ENCODE results near the gene SOX30.
A peak's percentile ranks its signal among the peaks of the same experiment; 100 is the strongest.

SOX30 gene

DNA sequence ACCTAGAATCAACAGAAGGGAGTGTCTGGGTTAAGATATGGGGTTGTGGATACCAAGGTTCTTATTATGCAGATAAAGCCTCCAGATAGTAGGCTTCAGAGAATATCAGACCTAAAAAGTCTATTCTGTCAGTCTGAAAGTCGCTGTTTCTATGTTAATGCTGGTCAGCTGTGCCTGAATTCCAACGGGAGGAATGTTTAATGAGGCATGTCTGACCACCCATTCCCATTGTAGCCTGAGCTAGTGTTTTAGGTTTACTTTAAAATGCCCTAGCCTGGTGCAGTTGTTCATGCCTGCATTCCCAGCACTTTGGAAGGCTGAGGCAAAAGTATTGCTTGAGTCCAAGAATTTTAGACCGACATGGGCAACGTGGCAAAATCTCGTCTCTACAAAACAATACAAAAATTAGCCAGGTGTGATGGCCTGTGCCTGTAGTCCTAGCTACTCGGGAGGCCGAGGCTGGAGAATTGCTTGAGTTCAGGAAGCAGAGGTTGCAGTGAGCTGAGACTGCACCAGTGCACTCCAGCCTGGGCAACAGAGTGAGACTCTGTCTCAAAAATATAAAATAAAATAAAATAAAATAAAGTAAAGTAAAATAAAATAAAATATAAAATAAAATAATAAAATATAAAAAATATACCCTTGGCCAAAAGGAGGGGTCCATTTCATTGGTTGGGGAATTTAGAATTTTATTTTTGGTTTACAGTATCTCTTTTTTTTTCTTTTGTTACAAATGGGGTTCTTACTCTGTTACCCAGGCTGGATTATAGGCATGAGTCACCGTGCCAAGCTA, 7.8 kb upstream of the SOX30 start:
- no peak for DNase-seq

DNA sequence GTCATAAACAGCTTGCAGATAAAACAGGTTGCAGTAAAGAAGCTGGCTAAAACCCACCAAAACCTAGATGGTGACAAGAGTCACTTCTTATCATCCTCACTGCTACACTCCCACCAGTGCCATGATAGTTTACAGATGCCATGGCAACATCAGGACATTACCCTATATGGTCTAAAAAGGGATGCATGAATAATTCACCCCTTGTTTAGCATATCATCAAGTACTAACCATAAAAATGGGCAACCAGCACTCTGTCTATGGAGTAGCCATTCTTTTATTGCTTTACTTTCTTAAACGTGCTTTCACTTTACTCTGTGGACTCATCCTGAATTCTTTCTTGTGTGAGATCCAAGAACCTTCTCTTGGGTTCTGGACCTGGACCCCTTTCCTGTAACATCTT, 6.7 kb upstream of the SOX30 start:
- no peak for DNase-seq

DNA sequence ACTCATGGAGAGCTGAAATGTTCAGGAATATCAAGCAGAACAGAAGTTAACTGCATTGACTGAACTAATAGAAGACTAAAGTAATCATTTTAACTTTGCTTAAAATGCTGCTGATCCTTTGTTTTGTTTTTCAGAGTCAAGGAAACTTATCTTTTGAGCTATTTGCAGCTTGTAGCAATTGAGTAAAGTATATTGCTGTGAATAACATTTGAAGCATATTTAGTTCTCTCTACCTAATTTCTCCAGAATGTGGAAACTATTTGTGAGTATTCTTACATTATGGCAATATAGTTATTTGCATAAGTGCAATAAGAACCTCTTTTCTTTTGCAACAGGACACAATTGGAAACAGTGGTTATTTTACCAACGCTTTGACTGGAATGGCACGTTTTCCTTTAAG, 5.3 kb upstream of the SOX30 start:
- no peak for DNase-seq

DNA sequence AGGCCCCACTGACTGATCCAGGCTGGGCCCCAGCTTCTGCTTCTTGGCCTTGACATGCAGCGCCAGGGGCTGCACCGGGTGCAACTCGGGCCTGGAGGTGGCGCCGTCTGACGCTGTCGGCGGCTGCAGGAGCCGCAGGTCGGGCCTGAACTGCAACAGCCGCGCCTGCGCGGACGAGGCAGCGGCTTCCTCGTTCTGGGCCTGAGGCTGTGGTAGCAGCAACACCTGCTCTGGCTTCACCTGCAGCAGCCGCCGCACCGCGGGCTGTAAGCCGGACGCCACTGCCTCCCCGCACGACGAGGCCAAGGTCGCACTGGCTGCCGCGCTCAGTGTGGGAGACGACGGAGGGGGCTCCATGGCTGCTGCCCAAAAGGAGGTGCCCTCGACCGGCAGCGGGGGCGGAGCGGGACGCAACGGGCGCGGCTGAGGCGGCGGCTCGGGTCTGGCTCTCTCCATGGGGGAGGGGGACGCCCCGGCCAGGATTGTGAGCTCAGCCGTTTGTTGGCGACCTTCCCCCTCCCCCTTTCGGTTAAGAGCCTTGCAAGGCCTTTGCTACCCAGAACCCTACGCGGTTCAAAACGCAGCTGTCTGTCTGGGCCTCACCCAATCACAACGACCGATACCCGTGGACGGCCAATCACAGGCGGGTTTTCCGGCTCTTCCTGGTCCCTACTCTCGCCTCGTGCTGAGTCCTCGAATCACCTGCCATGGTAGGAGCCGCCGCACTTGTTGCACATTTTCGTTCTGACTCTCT, 438 bp downstream of the SOX30 start:
- peak; percentile 87 for DNase-seq

DNA sequence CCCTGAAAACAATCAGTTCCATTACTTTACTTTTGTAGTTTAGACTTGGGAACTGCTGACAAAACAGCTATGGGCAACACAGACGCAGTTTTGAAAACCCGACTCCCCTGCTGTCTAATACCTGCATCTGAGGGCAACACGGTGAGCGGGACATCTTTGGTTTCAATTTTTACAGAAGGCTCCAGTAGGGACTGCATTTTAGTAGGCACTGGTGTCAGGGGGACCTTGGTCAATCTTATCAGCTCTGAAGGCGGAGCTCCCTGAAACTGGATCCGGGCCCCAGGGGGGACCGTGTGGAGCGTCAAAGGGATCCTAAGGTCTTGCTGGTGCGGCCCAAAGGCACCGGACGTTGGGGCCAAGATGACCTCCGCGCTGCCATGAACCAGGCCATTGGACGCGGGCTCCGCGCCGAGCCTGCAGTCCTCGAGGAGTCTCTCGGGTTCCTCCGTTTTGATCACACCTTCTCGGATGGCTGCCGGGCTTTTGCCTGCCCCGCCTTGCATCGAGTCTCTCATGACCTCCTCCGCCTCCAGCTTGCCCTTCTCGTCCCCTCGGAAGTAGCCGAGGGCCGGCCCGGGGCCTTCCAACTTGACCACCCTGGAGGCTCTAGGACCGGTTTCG, 1.1 kb downstream of the SOX30 start:
- DNase-seq = no peak

DNA sequence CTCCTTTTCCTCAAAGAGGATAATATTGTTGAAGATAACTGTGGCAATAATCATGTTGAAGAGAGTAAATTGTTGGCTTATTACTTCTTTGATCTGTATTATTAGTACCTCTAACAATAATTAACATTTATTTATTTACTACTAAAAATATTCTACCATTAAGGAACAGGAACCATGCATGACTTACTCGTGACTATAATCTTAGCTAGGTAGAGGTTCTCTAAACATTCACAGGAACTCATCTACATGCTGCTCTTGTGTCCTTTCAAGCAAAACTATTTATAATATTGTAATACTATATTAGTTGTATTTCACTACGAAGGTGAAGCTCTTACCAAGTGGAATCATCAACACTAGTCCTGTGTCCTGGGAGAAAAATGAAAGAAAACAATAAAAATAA, 3.1 kb downstream of the SOX30 start:
- DNase-seq = no peak

DNA sequence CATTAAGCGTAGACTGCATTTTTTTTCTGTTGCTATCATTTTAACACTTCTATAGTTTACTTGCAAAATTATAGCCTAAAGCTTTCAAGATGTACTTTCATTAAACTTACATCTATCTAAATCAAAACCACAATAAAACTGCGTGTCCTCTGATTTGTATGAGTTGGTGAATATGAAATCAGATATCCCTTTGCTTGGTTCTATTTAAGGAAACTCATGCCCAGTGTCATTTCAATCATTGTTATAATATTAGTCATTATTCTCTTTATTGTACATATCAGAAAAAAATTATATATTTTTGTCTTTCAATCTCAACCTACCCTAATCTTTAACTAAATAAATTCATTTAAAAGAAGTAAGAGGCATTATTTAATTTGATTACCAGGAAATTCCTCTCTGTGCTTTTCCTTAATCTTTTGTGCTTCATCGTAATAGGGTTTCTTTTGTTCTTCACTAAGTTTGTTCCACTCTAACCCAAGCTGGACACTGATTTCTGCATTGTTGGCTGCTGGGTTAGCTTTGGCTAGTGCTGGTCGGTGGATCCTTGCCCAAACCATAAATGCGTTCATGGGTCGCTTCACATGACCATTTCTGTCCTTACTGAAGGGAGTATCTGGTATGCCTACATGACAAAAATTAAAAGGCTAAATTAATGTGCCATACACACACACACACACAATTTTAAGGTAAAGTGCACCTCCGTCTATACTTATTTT, 3.8 kb downstream of the SOX30 start:
- DNase-seq = no peak

DNA sequence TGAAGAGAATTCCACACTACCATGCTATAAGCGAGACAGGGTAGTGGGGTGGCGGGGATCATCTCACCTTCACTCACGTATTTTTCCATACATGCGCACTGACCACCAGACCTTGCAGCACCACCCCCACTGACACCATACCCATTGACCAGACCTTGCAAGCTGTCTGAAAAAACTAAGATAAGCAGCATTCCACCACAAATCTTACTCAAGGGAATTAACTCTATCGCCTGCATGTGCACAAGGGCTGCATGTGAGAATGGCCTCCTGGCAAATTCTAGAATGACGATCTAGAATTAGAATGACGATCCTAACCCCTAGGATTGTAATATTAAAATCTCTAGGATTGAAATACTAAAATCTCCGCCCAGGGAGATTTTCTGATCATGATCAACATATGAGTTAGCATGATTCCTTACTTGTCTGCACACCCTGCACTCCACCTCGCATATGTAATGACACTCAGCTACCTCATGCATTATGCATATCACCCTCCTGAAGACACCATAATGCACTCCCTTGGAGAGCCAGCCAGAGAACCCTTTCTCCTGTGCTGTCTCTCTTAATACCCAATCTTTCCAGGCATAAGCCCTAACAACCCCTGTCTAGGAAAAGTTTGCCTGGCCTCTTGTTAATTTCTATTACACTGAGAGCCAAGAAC, 11.7 kb downstream of the SOX30 start:
- DNase-seq = no peak

DNA sequence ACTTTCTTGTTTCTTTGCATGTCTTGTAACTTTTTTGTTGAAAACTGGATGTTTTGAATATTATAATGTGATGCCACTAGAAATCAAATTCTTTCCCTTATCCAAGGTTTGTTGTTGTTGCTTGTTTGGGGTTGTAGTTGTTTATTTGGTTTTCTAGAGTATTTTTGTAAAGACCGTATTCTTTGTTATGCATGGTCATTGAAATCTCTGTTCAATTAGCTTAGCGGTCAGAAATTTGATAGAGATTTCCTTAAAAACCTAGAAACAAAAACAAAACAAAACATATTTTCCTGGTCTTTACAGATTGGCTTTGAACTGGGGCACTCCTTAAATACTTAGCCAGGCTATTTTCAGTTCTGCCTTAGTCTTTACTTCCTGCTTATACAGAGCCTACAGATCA, 21.9 kb downstream of the SOX30 start:
- DNase-seq = no peak

DNA sequence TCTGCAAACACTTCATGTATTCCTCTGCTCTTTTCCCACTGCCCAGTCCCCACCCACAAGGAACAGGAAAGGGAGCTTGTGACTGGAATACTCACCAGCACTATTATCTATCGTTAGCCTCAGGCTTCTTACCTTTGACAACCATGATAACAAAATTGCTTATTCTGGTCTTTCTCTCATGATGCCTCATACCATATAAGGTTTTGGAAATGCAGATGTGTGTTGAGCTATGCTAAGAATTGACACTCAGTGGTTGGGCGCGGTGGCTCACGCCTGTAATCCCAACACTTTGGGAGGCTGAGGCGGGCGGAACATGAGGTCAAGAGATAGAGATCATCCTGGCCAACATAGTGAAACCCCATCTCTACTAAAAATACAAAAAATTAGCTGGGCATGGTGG, 25.4 kb downstream of the SOX30 start:
- no peak for DNase-seq

DNA sequence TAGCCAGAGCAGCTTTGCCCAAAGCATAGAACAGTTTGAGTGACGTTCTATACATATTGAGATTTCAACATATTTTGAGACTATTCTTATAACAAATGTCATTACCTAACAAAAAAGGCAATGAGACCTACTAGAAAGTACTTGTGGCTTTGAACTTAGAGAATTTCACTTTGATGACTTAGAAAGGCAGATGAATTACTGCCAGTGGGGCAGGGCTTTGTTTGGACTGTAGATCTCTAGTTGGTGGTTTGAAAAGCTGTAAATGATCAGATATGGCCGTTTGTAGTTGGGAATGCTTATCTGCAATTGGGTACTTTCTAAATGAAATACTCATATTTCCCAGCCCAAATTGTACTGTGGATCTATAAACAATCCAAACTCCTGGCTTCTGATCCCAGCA, 28.1 kb downstream of the SOX30 start:
- no peak for DNase-seq

DNA sequence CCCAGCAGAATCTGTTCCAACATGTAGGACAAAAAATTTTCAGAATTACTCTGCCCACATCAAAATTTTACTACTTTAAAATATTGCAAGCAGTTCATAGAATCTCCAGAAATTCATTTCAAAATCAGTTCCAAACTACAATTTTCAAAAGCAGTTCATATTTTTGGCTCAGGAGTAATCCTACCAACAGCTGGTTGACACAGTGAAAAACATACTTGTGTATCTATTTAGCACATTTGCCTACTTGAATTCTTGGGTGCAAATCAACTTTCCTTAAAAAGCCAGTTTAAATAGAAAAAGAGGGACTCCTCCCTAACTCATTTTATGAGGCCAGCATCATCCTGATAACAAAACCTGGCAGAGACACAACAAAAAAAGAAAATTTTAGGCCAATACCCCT, 31.5 kb downstream of the SOX30 start:
- DNase-seq = no peak

DNA sequence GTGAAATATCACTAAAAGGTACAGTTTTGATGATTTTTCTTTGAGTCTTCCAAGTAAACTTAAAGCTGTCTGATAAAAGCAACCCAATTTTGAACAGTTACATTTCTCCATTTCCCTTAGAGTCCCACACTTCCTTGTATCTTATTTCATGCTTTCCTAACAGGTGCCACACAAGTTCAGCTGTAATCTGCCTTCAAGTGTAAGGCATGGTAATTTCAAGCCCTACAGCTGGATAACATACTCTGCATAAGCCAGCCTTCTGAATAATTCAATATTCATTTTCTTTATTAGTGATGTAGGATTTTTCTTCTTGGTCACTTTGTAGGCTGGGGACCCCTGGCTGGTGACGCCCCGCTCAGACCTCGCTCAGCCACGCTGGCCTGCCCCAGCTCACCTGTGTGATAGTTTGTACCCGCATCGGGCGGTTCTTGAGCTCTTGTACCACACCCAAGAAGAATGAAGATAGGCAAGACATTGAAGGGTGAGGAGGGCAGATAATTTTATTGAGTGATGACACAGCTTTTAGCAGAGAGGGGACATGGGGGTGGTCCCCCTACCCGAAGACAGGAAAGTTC, 34.0 kb downstream of the SOX30 start:
- DNase-seq = no peak

DNA sequence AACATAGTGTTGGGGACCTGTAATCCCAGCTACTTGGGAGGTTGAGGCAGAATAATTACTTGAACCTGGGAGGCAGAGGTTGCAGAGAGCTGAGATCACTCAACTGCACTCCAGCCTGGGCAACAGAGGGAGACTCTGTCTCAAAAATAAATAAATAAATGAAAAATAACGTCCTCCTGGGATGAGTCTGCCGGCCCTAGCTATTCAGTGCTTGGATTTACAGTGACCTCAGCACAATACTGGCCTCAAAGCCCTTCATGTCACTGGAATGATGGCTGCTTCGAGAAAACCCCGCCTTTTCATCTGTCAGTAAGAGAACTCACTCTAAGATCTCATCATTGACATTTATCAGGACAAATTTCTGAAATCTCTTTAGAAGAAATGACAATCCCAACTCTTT, 35.5 kb downstream of the SOX30 start:
- DNase-seq = no peak

DNA sequence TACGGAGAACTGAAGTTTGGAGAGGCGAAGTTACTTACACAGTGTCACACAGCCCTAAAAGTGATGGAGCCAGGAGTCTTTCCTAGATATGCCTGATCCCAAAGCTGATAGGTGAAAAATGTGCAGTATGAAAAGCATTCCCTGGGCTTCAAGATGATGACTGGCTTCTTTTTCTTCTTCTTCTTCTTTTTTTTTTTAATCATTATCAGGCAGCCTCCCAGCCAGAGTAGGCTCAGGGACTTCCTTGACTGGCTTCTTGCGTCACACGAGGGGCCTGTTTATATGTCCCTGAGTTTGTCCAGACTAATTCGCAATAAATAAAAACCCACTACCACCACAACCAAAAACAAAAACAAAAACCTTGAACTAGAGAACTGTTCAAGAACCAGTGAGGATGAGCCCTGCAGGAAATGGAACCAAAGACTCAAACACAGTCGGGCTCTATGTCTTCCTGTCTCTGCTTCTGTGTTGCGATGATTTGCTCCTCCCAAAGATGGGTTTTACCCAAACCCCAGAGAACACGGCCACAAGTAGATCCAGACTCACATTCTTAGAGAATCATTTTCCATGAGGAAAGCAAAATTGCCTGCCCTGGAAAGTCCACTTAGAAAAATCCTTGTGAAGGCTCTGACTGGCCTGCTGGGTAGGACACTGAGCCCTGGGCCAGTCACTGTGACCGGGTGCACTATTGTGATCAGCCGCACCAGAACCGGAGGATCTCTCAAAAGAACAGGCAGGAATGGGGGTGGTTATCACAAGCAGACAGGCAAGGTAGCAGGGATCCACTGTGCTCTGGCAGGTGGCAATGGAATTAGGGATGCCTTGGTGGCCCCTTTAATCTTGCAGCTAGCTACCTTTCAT, 38.6 kb downstream of the SOX30 start:
- peak; percentile 32 for DNase-seq

DNA sequence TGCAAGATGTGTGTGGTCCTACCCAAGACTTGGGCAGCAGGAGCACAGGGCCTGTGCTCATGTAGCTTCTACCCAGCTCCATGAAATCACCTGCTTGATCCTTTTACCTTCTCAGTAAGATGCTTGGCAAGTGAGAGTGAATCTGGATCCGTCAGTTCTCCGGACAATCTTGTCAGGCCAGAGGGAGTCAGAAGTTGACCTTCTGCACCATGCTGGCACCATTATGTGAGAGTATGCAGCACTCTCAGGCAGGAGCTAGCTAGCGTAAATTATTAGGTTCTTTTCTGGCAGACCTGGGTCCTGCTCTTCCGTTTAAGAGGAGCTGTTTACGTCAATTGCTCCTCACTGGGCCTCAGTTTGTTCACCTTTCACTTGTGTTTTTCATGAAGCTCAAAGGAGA, 39.7 kb downstream of the SOX30 start:
- no peak for DNase-seq

DNA sequence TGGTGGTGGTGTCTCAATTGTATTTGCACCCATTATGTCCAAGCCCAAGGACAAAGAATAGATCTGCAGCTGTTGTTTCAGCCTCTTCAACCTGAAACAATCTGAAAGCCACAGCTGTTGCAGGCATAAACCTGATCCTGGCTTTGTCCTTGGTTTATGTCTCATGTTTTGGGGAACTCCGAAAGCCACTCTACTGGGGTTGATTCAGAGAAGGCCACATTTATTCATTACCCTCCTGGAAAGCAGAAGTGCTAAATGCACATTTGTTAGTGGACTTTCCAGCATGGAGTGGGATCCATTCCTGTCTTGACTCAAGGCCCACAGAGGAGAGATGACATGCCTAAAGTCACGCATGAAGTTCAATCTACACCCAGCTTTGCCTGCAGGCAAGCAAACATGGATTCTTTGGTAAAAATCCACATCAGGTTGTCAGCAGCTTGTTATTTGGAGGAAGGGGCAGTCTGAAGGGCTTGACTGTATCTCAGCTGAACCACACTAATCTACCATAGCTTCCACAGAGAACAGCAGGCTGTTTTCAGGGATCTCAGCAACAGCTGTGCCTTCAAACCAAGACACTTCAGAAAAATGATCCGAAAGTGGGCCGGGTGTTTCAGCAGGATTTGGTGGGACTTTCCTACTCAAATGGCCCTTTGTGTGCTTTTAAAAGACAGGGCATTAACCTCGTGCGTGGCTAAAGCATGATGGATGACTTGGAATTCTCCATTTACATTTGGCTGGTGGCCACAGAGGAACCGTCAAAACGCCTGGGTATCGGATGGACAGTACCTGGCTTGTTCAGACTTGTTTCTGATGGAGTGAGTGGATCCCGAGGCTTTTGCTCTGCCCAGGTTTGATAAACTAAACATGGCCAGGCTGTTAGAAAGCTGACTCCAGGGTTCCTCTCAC, 40.4 kb downstream of the SOX30 start:
- DNase-seq = no peak

DNA sequence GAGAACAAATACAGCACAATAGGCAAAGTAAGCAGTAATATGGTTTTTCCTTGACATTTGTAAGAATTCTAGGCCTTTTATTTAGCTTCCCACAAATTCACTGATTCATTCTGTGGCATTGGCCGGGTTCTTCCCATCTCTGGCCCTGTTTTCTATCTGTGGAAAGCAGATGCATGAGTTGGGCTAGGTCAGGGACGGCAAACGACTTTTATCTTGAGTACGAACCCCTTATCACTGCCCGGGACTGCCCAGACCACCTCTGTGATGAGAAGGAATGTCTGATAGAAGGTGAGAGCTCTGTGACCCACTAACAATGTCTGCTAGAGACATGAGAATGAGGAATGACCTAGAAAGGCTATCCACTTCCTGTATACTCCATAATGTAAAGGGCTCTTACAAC, 41.2 kb downstream of the SOX30 start:
- no peak for DNase-seq

DNA sequence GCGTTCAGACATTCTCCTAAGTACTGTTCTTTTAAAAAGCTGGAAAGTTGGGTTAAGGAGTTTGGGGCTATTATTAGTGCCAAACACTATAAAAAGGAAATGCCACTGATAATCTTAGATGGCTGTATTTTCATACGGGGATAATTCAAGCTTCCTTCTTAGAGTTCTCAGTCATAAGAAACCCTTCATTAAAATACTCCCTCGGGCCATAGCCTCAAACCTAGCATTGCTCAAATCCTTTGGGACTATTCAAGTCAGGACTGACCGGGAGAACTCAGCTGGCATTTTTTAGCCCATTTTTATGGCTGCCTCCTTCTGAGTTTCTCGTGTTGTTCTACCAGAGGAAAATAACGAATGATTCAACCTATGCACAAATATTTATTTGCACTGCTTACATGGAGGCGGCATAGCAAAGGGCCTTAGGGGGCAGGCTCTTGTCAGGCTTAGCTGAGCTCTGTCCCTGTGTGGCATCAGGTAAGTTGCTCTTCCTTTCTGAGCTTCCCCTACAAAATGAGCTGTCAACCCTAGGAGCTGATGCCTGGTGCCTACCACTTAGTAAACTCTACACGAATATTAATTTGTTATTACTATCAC, 43.2 kb downstream of the SOX30 start:
- no peak for DNase-seq
